ENCODE measurements around the gene SYAP1. TPM values are rescaled to one million over a fixed set of nuclear protein-coding genes. Genes with fewer than 3 reads are reported as not detected.
"Not testable (repeated sequence)": the region's sequence is repeated elsewhere in the genome, so short reads cannot be mapped to it uniquely, and the experiment has no call there.

Gene SYAP1
- total and polyA plus RNA-seq, 4 donors = 9.6 to 29.0 (median 21.3) TPM

DNA sequence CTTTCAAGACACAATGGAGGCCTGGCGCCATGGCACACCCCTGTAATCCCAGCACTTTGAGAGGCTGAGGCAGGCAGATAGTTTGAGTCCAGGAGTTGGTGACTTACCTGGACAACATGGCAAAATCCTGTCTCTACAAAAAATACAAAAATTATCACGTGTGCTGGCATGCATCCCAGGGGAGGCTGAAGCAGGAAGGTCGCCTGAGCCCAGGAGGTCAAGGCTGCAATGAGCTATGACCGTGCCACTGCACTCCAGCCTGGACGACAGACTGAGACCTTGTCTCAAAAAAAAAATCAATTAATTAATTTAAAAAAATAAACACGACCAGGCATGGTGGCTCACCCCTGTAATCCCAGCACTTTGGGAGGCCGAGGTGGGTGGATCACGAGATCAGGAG, 4.9 kb upstream of the SYAP1 start:
- Histone ChIP-seq H3K27ac (ENCODE audit: low read depth in 1 of 2, low read length in 2 of 2) (no peak overlapping the region), H3K4me3 (ENCODE audit: low read depth in 1 of 3, low read length in 3 of 3) (no peak overlapping the region), H3K4me1 (ENCODE audit: control insufficient read depth in 4 of 4, insufficient read depth in 4 of 4, low read length in 3 of 4) (peaks cover 0 to 10% (median 3%) of the 10 kb centered on the region in 4 donors), H3K9ac (ENCODE audit: low read depth in 1 of 2, low read length in 2 of 2) (no peak overlapping the region), H3K27me3 (ENCODE audit: control insufficient read depth in 4 of 4, insufficient read depth in 4 of 4, low read length in 3 of 4) (no peaks in the 10 kb centered on the region), H3K9me3 (ENCODE audit: control insufficient read depth in 4 of 4, low read length in 3 of 4) (no peaks in the 10 kb centered on the region), H3K36me3 (ENCODE audit: control insufficient read depth in 4 of 4, insufficient read depth in 3 of 4, low read depth in 1 of 4, low read length in 3 of 4) (no peaks in the 10 kb centered on the region)
- TF ChIP-seq TAF1 (conservative IDR thresholded peaks at IDR 0.05) = no peak
- TF ChIP-seq FOXA1 (IDR thresholded peaks at IDR 0.05) = no peak
- TF ChIP-seq HNF4A (conservative IDR thresholded peaks at IDR 0.05) = no peak
- DNase-seq (ENCODE audit: low spot score) = no peak
- WGBS = 63% methylated on average over 8 of the region's 8 CpGs

DNA sequence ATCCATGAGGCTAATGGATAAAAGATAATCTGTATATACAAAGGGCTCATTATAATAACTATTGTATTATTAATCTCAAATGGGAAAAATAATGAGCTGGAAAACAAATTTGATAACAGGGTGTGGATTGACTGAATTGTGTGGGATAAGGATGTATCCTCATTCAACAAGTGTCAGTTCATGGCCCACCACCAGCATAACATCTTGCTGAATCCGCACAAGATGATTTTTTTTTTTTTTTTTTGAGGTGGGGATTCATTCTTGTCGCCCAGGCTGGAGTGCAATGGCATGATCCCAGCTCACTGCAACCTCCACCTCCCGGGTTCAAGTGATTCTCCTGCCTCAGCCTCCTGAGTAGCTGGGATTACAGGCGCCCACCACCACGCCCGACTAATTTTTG, 3.8 kb upstream of the SYAP1 start:
- H3K27ac ChIP-seq (ENCODE audit: low read depth in 1 of 2, low read length in 2 of 2); H3K27me3 ChIP-seq (ENCODE audit: control insufficient read depth in 4 of 4, insufficient read depth in 4 of 4, low read length in 3 of 4); H3K9me3 ChIP-seq (ENCODE audit: control insufficient read depth in 4 of 4, low read length in 3 of 4); H3K4me3 ChIP-seq (ENCODE audit: low read depth in 1 of 3, low read length in 3 of 3); DNase-seq (ENCODE audit: low spot score); H3K36me3 ChIP-seq (ENCODE audit: control insufficient read depth in 4 of 4, insufficient read depth in 3 of 4, low read depth in 1 of 4, low read length in 3 of 4); H3K9ac ChIP-seq (ENCODE audit: low read depth in 1 of 2, low read length in 2 of 2): not testable (repeated sequence)
- 90% methylated on average over 2 of the region's 6 CpGs for WGBS
- peaks cover 0 to 15% (median 8%) of the 10 kb centered on the region in 4 donors for H3K4me1 ChIP-seq (ENCODE audit: control insufficient read depth in 4 of 4, insufficient read depth in 4 of 4, low read length in 3 of 4)

DNA sequence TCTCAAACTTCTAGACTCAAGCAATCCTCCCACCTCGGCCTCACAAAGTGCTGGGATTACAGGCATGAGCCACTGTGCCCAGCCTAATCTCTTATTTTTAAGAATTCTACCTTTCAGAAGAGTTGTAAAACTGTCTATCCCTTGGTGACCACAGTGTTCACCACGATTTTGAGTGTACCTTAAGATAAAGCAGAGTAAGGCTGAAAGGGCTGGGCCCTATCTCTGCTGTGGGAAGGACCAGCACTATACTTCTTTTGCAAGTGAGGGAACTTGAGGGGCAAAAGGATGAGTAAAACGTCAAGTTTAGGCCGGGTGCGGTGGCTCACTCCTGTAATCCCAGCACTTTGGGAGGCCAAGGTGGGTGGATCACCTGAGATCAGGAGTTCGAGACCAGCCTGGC, 3.0 kb upstream of the SYAP1 start:
- not testable (repeated sequence) for H3K4me3 ChIP-seq (ENCODE audit: low read depth in 1 of 3, low read length in 3 of 3); H3K27me3 ChIP-seq (ENCODE audit: control insufficient read depth in 4 of 4, insufficient read depth in 4 of 4, low read length in 3 of 4); H3K36me3 ChIP-seq (ENCODE audit: control insufficient read depth in 4 of 4, insufficient read depth in 3 of 4, low read depth in 1 of 4, low read length in 3 of 4); H3K9ac ChIP-seq (ENCODE audit: low read depth in 1 of 2, low read length in 2 of 2); DNase-seq (ENCODE audit: low spot score); H3K9me3 ChIP-seq (ENCODE audit: control insufficient read depth in 4 of 4, low read length in 3 of 4); H3K27ac ChIP-seq (ENCODE audit: low read depth in 1 of 2, low read length in 2 of 2)
- H3K4me1 ChIP-seq (ENCODE audit: control insufficient read depth in 4 of 4, insufficient read depth in 4 of 4, low read length in 3 of 4) = peaks cover 0 to 18% (median 10%) of the 10 kb centered on the region in 4 donors
- 92% methylated on average over 6 of the region's 6 CpGs for WGBS

- no peaks in the 10 kb centered on the region for H3K27me3 ChIP-seq (ENCODE audit: control insufficient read depth in 4 of 4, insufficient read depth in 4 of 4, low read length in 3 of 4)
- H3K4me3 ChIP-seq (ENCODE audit: low read depth in 1 of 3, low read length in 3 of 3) = peak overlapping the region; percentile 12 to 94 (median 41)
- peaks cover 2 to 18% (median 10%) of the 10 kb centered on the region in 4 donors for H3K4me1 ChIP-seq (ENCODE audit: control insufficient read depth in 4 of 4, insufficient read depth in 4 of 4, low read length in 3 of 4)
- TF ChIP-seq HNF4A (conservative IDR thresholded peaks at IDR 0.05) (no peak), MAX (IDR thresholded peaks at IDR 0.05) (no peak), NR2F2 (IDR thresholded peaks at IDR 0.05) (no peak), JUND (IDR thresholded peaks at IDR 0.05) (no peak), RAD21 (IDR thresholded peaks at IDR 0.05) (no peak), EGR1 (IDR thresholded peaks at IDR 0.05; ENCODE audit: low read depth in 2 of 2) (no peak), RXRA (IDR thresholded peaks at IDR 0.05) (no peak), HNF4G (IDR thresholded peaks at IDR 0.05) (no peak)
- no peak for DNase-seq (ENCODE audit: low spot score)
- H3K27ac ChIP-seq (ENCODE audit: low read depth in 1 of 2, low read length in 2 of 2) = peak overlapping the region; percentile 77 to 99
- peaks cover 0 to 2% (median 0%) of the 10 kb centered on the region in 4 donors for H3K36me3 ChIP-seq (ENCODE audit: control insufficient read depth in 4 of 4, insufficient read depth in 3 of 4, low read depth in 1 of 4, low read length in 3 of 4)
- peak overlapping the region in 1 of 2 donors; percentile 98 for H3K9ac ChIP-seq (ENCODE audit: low read depth in 1 of 2, low read length in 2 of 2)
- 12% methylated on average over 6 of the region's 6 CpGs for WGBS
- H3K9me3 ChIP-seq (ENCODE audit: control insufficient read depth in 4 of 4, low read length in 3 of 4) = no peaks in the 10 kb centered on the region
Observed at GRCh38 chrX:16718824-16719333, 533 bp upstream of the SYAP1 start.

- H3K9me3 ChIP-seq (ENCODE audit: control insufficient read depth in 4 of 4, low read length in 3 of 4) = no peaks in the 10 kb centered on the region
- no peak overlapping the region for H3K9ac ChIP-seq (ENCODE audit: low read depth in 1 of 2, low read length in 2 of 2)
- peaks cover 6 to 30% (median 14%) of the 10 kb centered on the region in 4 donors for H3K4me1 ChIP-seq (ENCODE audit: control insufficient read depth in 4 of 4, insufficient read depth in 4 of 4, low read length in 3 of 4)
- H3K27ac ChIP-seq (ENCODE audit: low read depth in 1 of 2, low read length in 2 of 2) = no peak overlapping the region
- 80% methylated on average over 4 of the region's 4 CpGs for WGBS
- peaks cover 0 to 2% (median 0%) of the 10 kb centered on the region in 4 donors for H3K36me3 ChIP-seq (ENCODE audit: control insufficient read depth in 4 of 4, insufficient read depth in 3 of 4, low read depth in 1 of 4, low read length in 3 of 4)
- no peaks in the 10 kb centered on the region for H3K27me3 ChIP-seq (ENCODE audit: control insufficient read depth in 4 of 4, insufficient read depth in 4 of 4, low read length in 3 of 4)
- no peak for DNase-seq (ENCODE audit: low spot score)
- no peak overlapping the region for H3K4me3 ChIP-seq (ENCODE audit: low read depth in 1 of 3, low read length in 3 of 3)
- TF ChIP-seq FOXA2 (IDR thresholded peaks at IDR 0.05) (no peak), SP1 (IDR thresholded peaks at IDR 0.05) (no peak), HNF4G (IDR thresholded peaks at IDR 0.05) (no peak), EGR1 (IDR thresholded peaks at IDR 0.05; ENCODE audit: low read depth in 2 of 2) (no peak), JUND (IDR thresholded peaks at IDR 0.05) (no peak), REST (IDR thresholded peaks at IDR 0.05) (no peak), NR2F2 (IDR thresholded peaks at IDR 0.05) (no peak), FOXA1 (IDR thresholded peaks at IDR 0.05) (no peak), MAX (IDR thresholded peaks at IDR 0.05) (no peak), TAF1 (conservative IDR thresholded peaks at IDR 0.05) (no peak)
Observed at GRCh38 chrX:16722481-16722880, 3.1 kb downstream of the SYAP1 start.

All from liver (tissue), 9 donors.